Subcutaneous adipose tissue (tissue), 4 donors: ENCODE data around the gene PSME3. TPM values are rescaled to one million over a fixed set of nuclear protein-coding genes. Genes with fewer than 3 reads are reported as not detected.

Experiments
- total RNA-seq, 4 donors: library from RNA; depleted of rRNA; stranded (reverse); fragments of >200 nt; gene quantifications; one replicate each; pipeline ENCODE4 v1.1.0, GENCODE V29; 2016
- TF ChIP-seq, protein P1 (sequence below): fragments of 450-650 bp; IDR thresholded peaks from one replicate; pipeline ENCODE4 v1.5.1; 2016; ENCODE audit warnings: low read depth, mild to moderate bottlenecking, control low read depth, antibody characterized with exemption, moderate library complexity

The PSME3 gene
- total RNA-seq, 4 donors from 2014 or later: 52.7 to 80.9 (median 60.1) TPM

- TF ChIP-seq, protein P1, sequence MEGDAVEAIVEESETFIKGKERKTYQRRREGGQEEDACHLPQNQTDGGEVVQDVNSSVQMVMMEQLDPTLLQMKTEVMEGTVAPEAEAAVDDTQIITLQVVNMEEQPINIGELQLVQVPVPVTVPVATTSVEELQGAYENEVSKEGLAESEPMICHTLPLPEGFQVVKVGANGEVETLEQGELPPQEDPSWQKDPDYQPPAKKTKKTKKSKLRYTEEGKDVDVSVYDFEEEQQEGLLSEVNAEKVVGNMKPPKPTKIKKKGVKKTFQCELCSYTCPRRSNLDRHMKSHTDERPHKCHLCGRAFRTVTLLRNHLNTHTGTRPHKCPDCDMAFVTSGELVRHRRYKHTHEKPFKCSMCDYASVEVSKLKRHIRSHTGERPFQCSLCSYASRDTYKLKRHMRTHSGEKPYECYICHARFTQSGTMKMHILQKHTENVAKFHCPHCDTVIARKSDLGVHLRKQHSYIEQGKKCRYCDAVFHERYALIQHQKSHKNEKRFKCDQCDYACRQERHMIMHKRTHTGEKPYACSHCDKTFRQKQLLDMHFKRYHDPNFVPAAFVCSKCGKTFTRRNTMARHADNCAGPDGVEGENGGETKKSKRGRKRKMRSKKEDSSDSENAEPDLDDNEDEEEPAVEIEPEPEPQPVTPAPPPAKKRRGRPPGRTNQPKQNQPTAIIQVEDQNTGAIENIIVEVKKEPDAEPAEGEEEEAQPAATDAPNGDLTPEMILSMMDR: no peak
These were observed 13.2 kb upstream of the PSME3 start for GRCh38 chr17:42819939-42820535.

- TF ChIP-seq, protein P1: no peak
These were observed 12.0 kb upstream of the PSME3 start for GRCh38 chr17:42821176-42821575.

DNA sequence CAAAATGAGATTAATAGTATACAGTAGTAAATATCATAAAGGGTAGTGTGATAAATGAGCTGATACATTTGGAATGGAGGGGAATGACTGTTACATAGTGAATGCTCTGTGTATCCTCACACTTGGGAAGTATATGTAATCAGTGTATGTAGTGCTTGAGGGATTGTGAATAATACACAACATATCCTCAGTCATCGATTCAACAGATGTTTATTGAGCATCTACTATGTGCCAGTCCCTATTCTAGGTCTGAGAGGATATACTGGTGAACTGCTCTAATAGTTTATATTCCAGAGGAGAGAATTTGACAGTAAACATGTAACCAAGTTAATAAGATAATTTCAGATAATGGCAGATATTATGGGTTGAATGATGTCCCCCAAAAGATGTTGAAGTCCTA, 5.7 kb upstream of the PSME3 start:
- TF ChIP-seq, protein P1: no peak

- TF ChIP-seq, protein P1: no peak
These were observed 2.2 kb upstream of the PSME3 start for GRCh38 chr17:42830971-42831370.

DNA sequence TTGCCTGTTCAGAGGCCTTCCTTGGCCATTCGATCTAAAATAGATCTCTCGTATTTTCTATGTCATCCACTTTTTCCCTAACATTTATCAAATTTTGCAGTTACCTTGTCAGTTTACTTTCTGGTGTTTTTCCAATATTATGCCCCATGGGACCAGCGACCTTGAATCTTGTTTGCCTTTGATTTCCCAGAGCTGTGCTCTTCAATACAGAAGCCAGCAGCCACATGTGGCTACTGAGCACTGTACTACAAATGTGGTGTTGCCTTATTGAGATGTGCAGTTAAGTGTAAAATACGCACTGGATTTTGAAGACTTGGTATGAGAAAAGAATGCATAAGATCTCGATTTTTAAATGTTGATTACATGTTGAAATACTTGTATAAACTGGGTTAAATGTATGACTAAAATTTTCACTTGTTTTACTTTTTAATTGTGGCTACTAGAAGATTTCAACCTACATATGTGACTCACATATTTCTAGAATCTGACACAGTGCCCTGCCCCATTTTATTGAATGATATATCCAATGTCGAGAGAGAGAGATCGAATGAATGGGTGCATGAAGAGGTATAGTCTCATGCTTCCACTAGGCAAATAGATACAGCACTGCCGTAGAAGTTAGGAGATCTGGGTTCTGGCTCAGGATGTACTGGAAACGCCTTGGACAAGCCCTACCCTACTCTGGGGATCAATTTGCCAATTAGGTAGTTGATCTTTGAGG, 824 bp upstream of the PSME3 start:
- TF ChIP-seq, protein P1: no peak

GRCh38 chr17:42833767-42834422, 698 bp downstream of the PSME3 start:
- TF ChIP-seq, protein P1: no peak

GRCh38 chr17:42835732-42836131, 2.5 kb downstream of the PSME3 start:
- TF ChIP-seq, protein P1: no peak
